Endothelial cell (in vitro differentiated cells): ENCODE measurements around the gene UXT. TPM values are rescaled to one million over a fixed set of nuclear protein-coding genes. Genes with fewer than 3 reads are reported as not detected.

Experiments
- DNase-seq: peaks from one replicate; pipeline ENCODE4 v3.0.0; 2021; ENCODE audit warnings: low spot score
- H3K27ac Mint-ChIP-seq: one replicate; pipeline ENCODE4 v1.8.0; 2021; ENCODE audit warnings: mixed read lengths, inconsistent platforms; ENCODE audit not compliant: unreplicated experiment
- H3K27me3 Mint-ChIP-seq: one replicate; pipeline ENCODE4 v1.8.0; 2021; ENCODE audit warnings: mild to moderate bottlenecking, moderate library complexity, mixed read lengths, inconsistent platforms; ENCODE audit not compliant: unreplicated experiment
- H3K36me3 Mint-ChIP-seq: one replicate; pipeline ENCODE4 v1.8.0; 2021; ENCODE audit warnings: mild to moderate bottlenecking, low read depth, mixed read lengths, inconsistent platforms; ENCODE audit not compliant: unreplicated experiment
- H3K4me1 Mint-ChIP-seq: one replicate; pipeline ENCODE4 v1.8.0; 2021; ENCODE audit warnings: mild to moderate bottlenecking, mixed read lengths, inconsistent platforms; ENCODE audit not compliant: unreplicated experiment
- H3K4me3 Mint-ChIP-seq: one replicate; pipeline ENCODE4 v1.8.0; 2021; ENCODE audit warnings: mild to moderate bottlenecking, mixed read lengths, inconsistent platforms; ENCODE audit not compliant: unreplicated experiment
- H3K9me3 Mint-ChIP-seq: one replicate; pipeline ENCODE4 v1.8.0; 2021; ENCODE audit warnings: mixed read lengths, inconsistent platforms; ENCODE audit not compliant: unreplicated experiment
- total RNA-seq: library from RNA; stranded (reverse); fragmentation: NEBNext Ultra II Directional; extraction: Animal tissue kit (Norgen Biotek cat#: 25700); gene quantifications from one replicate; pipeline ENCODE4 v1.2.1, GENCODE V29; 2021; ENCODE audit not compliant: unreplicated experiment
- TF ChIP-seq, protein P1 (sequence below): fragments of 200-600 bp; sonication (generic); IDR thresholded peaks from one replicate; pipeline ENCODE4 v1.5.0; 2021; ENCODE audit warnings: antibody characterized with exemption; ENCODE audit not compliant: unreplicated experiment

Gene UXT
- total RNA-seq, 1 donor from 2014 or later: 76.5 TPM

DNA sequence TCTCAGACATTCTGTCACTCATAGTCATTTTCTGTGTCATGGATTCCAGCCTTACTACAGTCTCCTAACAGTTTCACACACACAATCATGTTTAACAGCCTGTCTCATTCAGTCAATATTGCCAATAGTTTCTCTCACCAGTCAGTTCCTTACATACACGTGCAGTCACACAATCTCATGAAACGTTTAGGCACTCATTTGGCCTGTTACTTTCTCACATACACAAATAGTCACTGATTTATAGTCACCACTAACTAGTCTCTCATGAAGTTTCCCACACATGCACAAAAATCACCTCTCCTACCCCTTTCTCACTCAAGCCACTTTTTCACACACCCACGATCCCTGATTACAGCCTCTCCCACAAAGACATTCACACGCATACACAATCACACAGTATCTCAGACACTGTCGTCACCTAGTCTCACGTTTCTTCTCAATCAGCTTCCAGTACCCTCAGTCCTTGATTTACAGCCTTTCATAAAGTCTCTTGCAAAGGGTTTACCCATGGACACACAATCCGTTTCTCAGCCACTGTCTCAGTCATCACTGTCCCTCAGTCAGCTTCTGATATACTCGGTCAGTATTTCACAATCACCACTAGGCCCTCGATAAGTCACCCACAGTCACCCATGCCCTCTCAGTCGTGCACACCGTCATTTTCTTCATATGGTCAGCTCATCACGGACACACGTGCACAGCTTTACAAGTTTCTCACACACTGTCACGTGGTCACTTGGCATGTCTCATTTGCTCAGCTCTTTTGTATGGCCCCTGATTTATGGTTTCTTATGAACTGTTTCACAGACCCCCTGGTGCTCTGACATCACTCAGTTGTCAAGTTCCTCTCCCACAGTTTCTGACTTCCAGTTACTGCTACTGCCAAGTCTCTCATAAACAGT is 25.0 kb downstream of the UXT start:
- peaks cover 7% of the 10 kb centered on the region for H3K4me1 Mint-ChIP-seq
- no peaks in the 10 kb centered on the region for H3K27me3 Mint-ChIP-seq
- H3K4me3 Mint-ChIP-seq: no peak overlapping the region
- TF ChIP-seq, protein P1, sequence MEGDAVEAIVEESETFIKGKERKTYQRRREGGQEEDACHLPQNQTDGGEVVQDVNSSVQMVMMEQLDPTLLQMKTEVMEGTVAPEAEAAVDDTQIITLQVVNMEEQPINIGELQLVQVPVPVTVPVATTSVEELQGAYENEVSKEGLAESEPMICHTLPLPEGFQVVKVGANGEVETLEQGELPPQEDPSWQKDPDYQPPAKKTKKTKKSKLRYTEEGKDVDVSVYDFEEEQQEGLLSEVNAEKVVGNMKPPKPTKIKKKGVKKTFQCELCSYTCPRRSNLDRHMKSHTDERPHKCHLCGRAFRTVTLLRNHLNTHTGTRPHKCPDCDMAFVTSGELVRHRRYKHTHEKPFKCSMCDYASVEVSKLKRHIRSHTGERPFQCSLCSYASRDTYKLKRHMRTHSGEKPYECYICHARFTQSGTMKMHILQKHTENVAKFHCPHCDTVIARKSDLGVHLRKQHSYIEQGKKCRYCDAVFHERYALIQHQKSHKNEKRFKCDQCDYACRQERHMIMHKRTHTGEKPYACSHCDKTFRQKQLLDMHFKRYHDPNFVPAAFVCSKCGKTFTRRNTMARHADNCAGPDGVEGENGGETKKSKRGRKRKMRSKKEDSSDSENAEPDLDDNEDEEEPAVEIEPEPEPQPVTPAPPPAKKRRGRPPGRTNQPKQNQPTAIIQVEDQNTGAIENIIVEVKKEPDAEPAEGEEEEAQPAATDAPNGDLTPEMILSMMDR: no peak
- no peaks in the 10 kb centered on the region for H3K9me3 Mint-ChIP-seq
- peaks cover 7% of the 10 kb centered on the region for H3K36me3 Mint-ChIP-seq
- no peak overlapping the region for H3K27ac Mint-ChIP-seq
- no peak for DNase-seq

DNA sequence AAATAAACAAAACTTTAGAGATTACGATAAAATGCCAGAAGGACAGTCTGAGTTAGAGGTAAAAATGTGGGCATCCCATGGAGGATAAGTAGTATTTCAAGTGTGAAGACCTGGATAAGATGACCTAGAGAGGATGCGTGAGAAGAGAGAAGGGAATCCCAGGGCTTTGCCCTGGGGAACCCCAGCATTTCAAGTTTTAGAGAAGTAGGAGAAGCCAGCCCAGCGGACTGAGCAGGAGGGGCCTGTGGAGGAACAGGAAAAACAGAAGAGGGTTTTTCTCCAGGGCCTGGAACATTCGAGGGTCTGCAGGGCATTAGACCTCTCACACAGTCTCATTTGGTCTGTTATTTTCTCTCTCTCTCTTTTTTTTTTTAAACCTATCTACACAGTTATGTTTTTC is 26.3 kb downstream of the UXT start:
- H3K27ac Mint-ChIP-seq: no peak overlapping the region
- no peak overlapping the region for H3K4me3 Mint-ChIP-seq

DNA sequence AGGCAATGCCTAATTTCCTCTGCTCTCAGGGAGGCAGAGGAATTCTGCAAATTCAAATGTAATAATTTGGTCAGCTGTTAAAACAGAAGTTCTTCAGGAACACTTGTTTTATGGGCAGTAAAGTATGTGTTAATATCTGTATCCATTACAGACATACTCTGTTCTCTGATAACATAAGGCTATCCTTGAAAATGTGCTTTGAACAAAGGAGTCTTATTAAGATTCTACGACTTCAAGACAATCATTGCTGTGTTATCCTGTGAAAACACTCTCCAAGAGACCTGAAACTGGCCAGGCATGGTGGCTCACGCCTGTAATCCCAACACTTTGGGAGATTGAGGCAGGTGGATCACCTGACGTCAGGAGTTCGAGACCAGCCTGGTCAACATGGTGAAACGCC is 27.3 kb downstream of the UXT start:
- peaks cover 10% of the 10 kb centered on the region for H3K4me1 Mint-ChIP-seq
- H3K4me3 Mint-ChIP-seq: no peak overlapping the region
- H3K27ac Mint-ChIP-seq: no peak overlapping the region
- H3K27me3 Mint-ChIP-seq: no peaks in the 10 kb centered on the region
- no peaks in the 10 kb centered on the region for H3K9me3 Mint-ChIP-seq
- H3K36me3 Mint-ChIP-seq: no peaks in the 10 kb centered on the region
- TF ChIP-seq, protein P1: no peak
- DNase-seq: no peak

More for the DNA sequence above, 26.3 kb downstream of the UXT start:
- H3K9me3 Mint-ChIP-seq: no peaks in the 10 kb centered on the region
- H3K4me1 Mint-ChIP-seq: peaks cover 10% of the 10 kb centered on the region
- H3K27me3 Mint-ChIP-seq: no peaks in the 10 kb centered on the region
- DNase-seq: no peak
- H3K36me3 Mint-ChIP-seq: no peaks in the 10 kb centered on the region
- TF ChIP-seq, protein P1: no peak

DNA sequence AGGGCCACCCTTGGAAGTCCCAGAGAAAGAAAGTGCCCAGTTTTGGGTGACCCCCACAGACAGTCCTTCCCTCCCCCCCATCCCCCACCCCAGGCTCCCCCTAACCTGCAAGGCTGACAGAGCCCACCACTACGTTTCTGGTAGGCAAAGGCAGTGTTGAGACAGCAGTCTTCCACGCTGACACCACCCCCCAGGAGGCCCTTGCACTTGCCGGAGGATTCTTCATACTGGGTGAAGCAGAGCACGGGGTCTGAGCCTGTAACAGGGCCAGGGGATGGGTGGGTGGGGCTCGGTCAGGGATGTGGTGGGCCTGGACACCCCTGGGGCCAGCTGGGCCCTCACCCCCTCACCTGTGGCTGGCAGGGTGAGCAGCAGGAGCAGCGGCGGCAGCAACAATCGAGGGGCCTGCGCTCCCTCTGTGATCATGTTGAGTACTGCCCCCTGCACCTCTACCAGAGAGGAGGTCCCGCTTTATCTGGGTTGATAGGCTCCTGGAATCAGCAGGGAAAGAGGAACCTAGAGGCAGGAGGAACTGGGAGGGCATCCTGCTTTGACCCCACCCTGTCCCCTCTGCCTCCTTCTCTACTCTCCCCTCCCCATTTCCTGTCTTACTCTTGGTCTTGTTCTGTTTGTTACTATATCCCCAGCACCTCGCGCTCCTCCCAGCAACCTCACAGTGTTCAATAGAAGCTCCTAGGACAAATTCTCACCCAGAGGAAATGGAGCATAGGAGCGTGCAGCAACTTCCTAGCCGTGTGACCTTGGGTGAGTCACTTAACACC is 29.4 kb downstream of the UXT start, which contains the start of gene CFP:
TSS of gene CFP (minus strand) at position 512 of the 782 bp plus-strand sequence. CDS start at position 426, 86 bp downstream.
- H3K27ac Mint-ChIP-seq: peak within 1 kb of the TSS; percentile 36
- DNase-seq: no peak
- H3K4me3 Mint-ChIP-seq: no peak within 1 kb of the TSS
- no peaks in the 10 kb centered on the region for H3K9me3 Mint-ChIP-seq
- peaks cover 10% of the 10 kb centered on the region for H3K4me1 Mint-ChIP-seq
- H3K27me3 Mint-ChIP-seq: peaks cover 3% of the 10 kb centered on the region
- TF ChIP-seq, protein P1: no peak
- peaks cover 3% of the 10 kb centered on the region for H3K36me3 Mint-ChIP-seq
